Spinal cord (tissue), 10 donors: Measurements from ENCODE around the gene TMEM171. TPM values are rescaled to one million over a fixed set of nuclear protein-coding genes. Genes with fewer than 3 reads are reported as not detected.

ENCODE experiments used
- DNase-seq, 6 donors: peaks; one replicate each; pipeline versions ENCODE4 v3.0.0 to v3.0.0-alpha.2; 2013 to 2015; ENCODE audit warnings: low spot score in 6 of 6, low read depth in 4 of 6
- H3K27ac ChIP-seq: one replicate; pipeline ENCODE4 v1.5.1; 2013; ENCODE audit warnings: low read depth, low read length, control low read depth
- H3K27me3 ChIP-seq: one replicate; pipeline ENCODE4 v1.6.1; 2013; ENCODE audit warnings: low read length; ENCODE audit not compliant: control insufficient read depth, insufficient read depth
- H3K36me3 ChIP-seq: one replicate; pipeline ENCODE4 v1.6.1; 2013; ENCODE audit warnings: low read length; ENCODE audit not compliant: control insufficient read depth, insufficient read depth
- H3K4me1 ChIP-seq: one replicate; pipeline ENCODE4 v1.6.1; 2013; ENCODE audit warnings: low read length; ENCODE audit not compliant: control insufficient read depth, insufficient read depth
- H3K4me3 ChIP-seq: one replicate; pipeline ENCODE4 v1.5.1; 2013; ENCODE audit warnings: low read depth, low read length, control low read depth
- H3K9me3 ChIP-seq: one replicate; pipeline ENCODE4 v1.6.1; 2013; ENCODE audit warnings: low read length; ENCODE audit not compliant: control insufficient read depth, insufficient read depth
- WGBS: methylation state at CpG from one replicate; pipeline ENCODE4 v1.1.5; 2013; ENCODE audit warnings: missing lambda C conversion rate; ENCODE audit not compliant: insufficient coverage; 5-methylcytosine and 5-hydroxymethylcytosine counted together
- polyA plus RNA-seq, 2 donors: library from polyadenylated mRNA; unstranded; fragments of 120-200 nt; gene quantifications; one replicate each; pipeline ENCODE4 v1.2.1, GENCODE V29; 2013; ENCODE audit not compliant: insufficient read length in 2 of 2
- total RNA-seq, 2 donors: library from RNA; depleted of rRNA in 1 of 2; stranded (reverse); fragments of 120-200 nt in 1 of 2; fragments of >200 nt in 1 of 2; gene quantifications; one replicate each; pipeline versions ENCODE4 v1.2.3 to v1.2.4, GENCODE V29; 2013 to 2014
- donor health status: healthy.

The TMEM171 gene
- total and polyA plus RNA-seq, 4 donors = 0.20 to 1.4 (median 0.83) TPM

- no peaks in the 10 kb centered on the region for H3K36me3 ChIP-seq
- 62% methylated on average over 4 of the region's 6 CpGs for WGBS
- H3K27ac ChIP-seq = no peak overlapping the region
- peaks cover 4% of the 10 kb centered on the region for H3K4me1 ChIP-seq
- no peak overlapping the region for H3K4me3 ChIP-seq
- DNase-seq = no peak
- no peaks in the 10 kb centered on the region for H3K9me3 ChIP-seq
- H3K27me3 ChIP-seq = no peaks in the 10 kb centered on the region
Measured at GRCh38 chr5:73157414-73158303, 37.3 kb downstream of the TMEM171 start.

DNA sequence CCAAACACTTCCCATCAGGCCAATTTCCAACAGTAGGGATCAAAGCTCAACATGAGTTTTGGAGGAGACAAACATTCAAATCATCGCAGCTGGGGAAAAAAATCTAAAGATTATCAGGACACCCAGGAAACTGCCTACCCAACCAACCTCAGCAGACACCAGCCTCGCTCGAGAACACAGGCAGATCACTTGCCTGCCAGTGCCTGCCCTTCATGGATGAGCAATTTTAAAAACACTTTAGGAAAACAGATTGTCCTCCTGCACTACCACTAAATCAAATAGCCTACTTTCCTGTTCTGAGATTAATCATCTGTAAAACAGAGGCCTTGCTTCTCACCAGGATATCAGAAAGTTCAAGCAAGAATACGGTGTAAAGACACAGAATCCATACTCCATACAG lies 37.9 kb downstream of the TMEM171 start:
- Histone ChIP-seq H3K4me3 (no peak overlapping the region), H3K27ac (no peak overlapping the region), H3K4me1 (peaks cover 4% of the 10 kb centered on the region), H3K27me3 (no peaks in the 10 kb centered on the region), H3K36me3 (no peaks in the 10 kb centered on the region), H3K9me3 (no peaks in the 10 kb centered on the region)
- peak in 1 of 6 donors; percentile 27 for DNase-seq
- 81% methylated on average over 3 of the region's 4 CpGs for WGBS

DNA sequence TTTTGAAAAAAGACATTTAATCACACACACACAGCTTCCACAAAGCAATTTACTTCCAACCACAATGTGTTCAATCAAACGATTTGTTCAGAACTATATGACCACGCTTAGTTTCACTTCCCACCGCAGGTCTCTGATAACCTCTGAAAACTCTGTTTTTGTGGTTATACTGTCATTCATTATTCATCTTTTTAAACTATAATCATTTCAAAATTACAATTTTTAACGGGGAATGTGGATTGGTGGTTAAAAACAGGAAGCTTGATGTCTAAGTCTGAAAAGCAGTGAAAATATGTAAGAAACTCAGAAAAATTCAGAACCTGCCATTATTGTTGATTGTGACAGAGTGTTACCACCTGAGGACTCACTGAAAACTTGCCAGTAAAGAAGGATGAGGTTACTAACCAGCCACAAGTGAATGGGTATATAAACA lies 39.9 kb downstream of the TMEM171 start:
- Histone ChIP-seq H3K36me3 (no peaks in the 10 kb centered on the region), H3K4me3 (no peak overlapping the region), H3K27ac (no peak overlapping the region), H3K9me3 (no peaks in the 10 kb centered on the region), H3K4me1 (peaks cover 4% of the 10 kb centered on the region), H3K27me3 (no peaks in the 10 kb centered on the region)
- no peak for DNase-seq
- WGBS = no CpG with 5 or more reads among the region's 4 CpGs

DNA sequence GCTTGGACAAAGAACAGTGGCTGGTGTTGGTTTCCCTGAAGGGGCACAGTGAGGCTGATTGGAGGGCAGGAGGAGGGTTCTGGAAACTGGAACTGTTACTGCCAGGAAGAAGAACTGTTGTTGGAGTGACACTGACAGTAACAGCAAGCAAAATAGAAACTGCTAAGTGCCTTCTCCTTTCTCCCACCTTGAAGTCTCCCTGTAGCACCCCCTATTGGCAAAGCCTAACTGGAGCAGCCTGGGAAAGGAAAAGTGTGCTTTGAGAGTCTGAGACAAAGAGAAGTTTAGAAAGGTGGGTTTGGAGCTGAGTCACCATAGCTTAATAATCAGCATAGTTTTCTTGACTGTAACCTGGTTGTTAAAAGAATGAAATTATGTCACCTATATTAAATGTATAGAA lies 50.1 kb downstream of the TMEM171 start:
- Histone ChIP-seq H3K4me3 (no peak overlapping the region), H3K9me3 (no peaks in the 10 kb centered on the region), H3K27ac (no peak overlapping the region), H3K27me3 (peaks cover 4% of the 10 kb centered on the region), H3K36me3 (no peaks in the 10 kb centered on the region), H3K4me1 (no peaks in the 10 kb centered on the region)
- DNase-seq = no peak

DNA sequence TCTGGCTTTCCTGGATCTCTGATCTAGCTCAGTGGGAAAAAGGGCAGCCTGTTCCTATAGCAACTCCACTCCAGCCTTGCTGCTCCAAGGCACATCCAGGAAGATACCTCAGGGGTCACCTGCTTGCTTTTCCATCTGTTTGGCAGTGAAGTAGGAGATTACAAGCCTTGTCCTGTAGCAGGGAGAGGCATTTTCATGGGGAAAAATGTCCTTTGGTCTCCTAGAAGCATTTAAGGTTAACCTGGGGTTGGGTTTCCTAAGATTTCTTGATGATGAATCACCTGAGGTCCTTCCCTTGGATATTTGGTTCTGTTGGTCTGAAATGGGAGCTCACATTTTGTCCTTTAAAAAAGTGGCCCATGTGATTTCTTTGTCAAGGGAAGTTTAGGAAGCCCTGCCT lies 51.1 kb downstream of the TMEM171 start:
- Histone ChIP-seq H3K27me3 (peaks cover 4% of the 10 kb centered on the region), H3K36me3 (no peaks in the 10 kb centered on the region), H3K9me3 (no peaks in the 10 kb centered on the region), H3K4me3 (no peak overlapping the region), H3K27ac (no peak overlapping the region), H3K4me1 (no peaks in the 10 kb centered on the region)
- no peak for DNase-seq

- Histone ChIP-seq H3K4me3 (no peak within 1 kb of the TSS), H3K36me3 (no peaks in the 10 kb centered on the region), H3K27me3 (peaks cover 4% of the 10 kb centered on the region), H3K27ac (no peak within 1 kb of the TSS), H3K4me1 (no peaks in the 10 kb centered on the region), H3K9me3 (no peaks in the 10 kb centered on the region)
- WGBS = 96% methylated on average over 5 of the region's 5 CpGs
- no peak for DNase-seq
Measured at GRCh38 chr5:73172951-73173350, 52.6 kb downstream of the TMEM171 start, which contains the start of gene TMEM174. TSS of gene TMEM174 (plus strand) at chr5:73173193. CDS start at chr5:73173244, 51 bp downstream.

- no peak for DNase-seq
- WGBS = 69% methylated on average over 4 of the region's 8 CpGs
- H3K27me3 ChIP-seq = peaks cover 4% of the 10 kb centered on the region
- H3K4me3 ChIP-seq = no peak overlapping the region
- no peaks in the 10 kb centered on the region for H3K36me3 ChIP-seq
- H3K4me1 ChIP-seq = no peaks in the 10 kb centered on the region
- H3K9me3 ChIP-seq = no peaks in the 10 kb centered on the region
- H3K27ac ChIP-seq = no peak overlapping the region
Measured at GRCh38 chr5:73174100-73174815, 53.9 kb downstream of the TMEM171 start.

DNA sequence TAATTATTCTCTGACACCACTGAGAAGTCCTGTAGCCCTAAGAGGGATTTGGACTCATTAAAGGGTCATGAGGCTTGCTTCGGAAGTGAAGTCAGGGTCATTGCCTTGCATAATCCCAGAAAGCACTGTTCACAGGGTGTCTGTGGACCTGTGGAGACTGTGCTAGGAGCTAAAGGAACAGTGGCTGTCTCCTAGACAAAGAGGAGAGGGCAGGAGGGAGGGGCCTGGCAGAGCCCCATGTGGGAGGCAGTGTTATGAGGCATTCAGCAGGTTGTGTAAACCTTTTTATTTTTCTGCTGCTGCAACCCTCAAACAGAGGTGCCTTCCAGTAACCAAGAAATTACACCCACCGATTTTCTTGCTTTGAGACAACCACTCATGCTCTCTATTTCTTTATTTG lies 55.9 kb downstream of the TMEM171 start:
- WGBS = 56% methylated on average over 2 of the region's 2 CpGs
- no peaks in the 10 kb centered on the region for H3K4me1 ChIP-seq
- H3K27me3 ChIP-seq = peaks cover 4% of the 10 kb centered on the region
- no peaks in the 10 kb centered on the region for H3K36me3 ChIP-seq
- no peak overlapping the region for H3K4me3 ChIP-seq
- H3K9me3 ChIP-seq = no peaks in the 10 kb centered on the region
- no peak for DNase-seq
- H3K27ac ChIP-seq = no peak overlapping the region

DNA sequence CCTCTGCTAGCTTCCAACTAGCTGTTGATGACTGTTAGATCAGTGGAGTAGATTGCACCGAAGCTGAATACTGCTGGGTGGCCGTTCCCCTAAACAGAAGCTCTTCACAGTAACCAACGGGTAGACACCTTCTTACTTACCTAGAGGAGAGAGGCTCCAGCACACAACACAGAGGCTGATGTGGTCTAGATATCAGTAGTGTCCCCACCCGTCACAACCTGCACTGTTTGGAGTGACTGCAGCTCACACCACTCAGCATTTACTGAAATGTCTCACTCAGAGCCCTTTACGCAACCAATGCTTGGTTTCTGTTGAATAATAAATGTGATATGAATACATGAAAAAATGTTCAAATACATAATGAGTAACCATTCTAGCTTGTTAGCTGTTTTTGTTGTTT lies 57.9 kb downstream of the TMEM171 start:
- 100% methylated on average over 1 of the region's 5 CpGs for WGBS

GRCh38 chr5:73179730-73180129 lies 59.4 kb downstream of the TMEM171 start:
- Histone ChIP-seq H3K9me3 (no peaks in the 10 kb centered on the region), H3K27me3 (no peaks in the 10 kb centered on the region), H3K27ac (no peak overlapping the region), H3K4me1 (no peaks in the 10 kb centered on the region), H3K4me3 (no peak overlapping the region), H3K36me3 (no peaks in the 10 kb centered on the region)
- WGBS = no CpG with 5 or more reads among the region's 3 CpGs
- no peak for DNase-seq

More for the DNA sequence above, 57.9 kb downstream of the TMEM171 start:
- Histone ChIP-seq H3K27ac (no peak overlapping the region), H3K9me3 (no peaks in the 10 kb centered on the region), H3K4me3 (no peak overlapping the region), H3K4me1 (no peaks in the 10 kb centered on the region), H3K27me3 (no peaks in the 10 kb centered on the region), H3K36me3 (no peaks in the 10 kb centered on the region)
- DNase-seq = no peak
